ENCODE measurements around the gene AGMO. TPM values are rescaled to one million over a fixed set of nuclear protein-coding genes. Genes with fewer than 3 reads are reported as not detected.

AGMO gene
- total and polyA plus RNA-seq, 4 donors: 21.6 to 46.6 (median 31.6) TPM

- Histone ChIP-seq H3K4me1 (ENCODE audit: control insufficient read depth in 4 of 4, insufficient read depth in 4 of 4, low read length in 3 of 4) (peaks cover 0 to 5% (median 2%) of the 10 kb centered on the region in 4 donors), H3K36me3 (ENCODE audit: control insufficient read depth in 4 of 4, insufficient read depth in 3 of 4, low read depth in 1 of 4, low read length in 3 of 4) (no peaks in the 10 kb centered on the region), H3K9me3 (ENCODE audit: control insufficient read depth in 4 of 4, low read length in 3 of 4) (peaks cover 0 to 6% (median 4%) of the 10 kb centered on the region in 4 donors), H3K27ac (ENCODE audit: low read depth in 1 of 2, low read length in 2 of 2) (no peak overlapping the region), H3K9ac (ENCODE audit: low read depth in 1 of 2, low read length in 2 of 2) (no peak overlapping the region), H3K4me3 (ENCODE audit: low read depth in 1 of 3, low read length in 3 of 3) (no peak overlapping the region), H3K27me3 (ENCODE audit: control insufficient read depth in 4 of 4, insufficient read depth in 4 of 4, low read length in 3 of 4) (no peaks in the 10 kb centered on the region)
- TF ChIP-seq GABPA (IDR thresholded peaks at IDR 0.05 in 1 of 2, conservative IDR thresholded peaks at IDR 0.05 in 1 of 2): no peak
- no peak for TF ChIP-seq HNF4G (IDR thresholded peaks at IDR 0.05)
- no peak for TF ChIP-seq HNF4A (conservative IDR thresholded peaks at IDR 0.05)
- WGBS: 89% methylated on average over 2 of the region's 2 CpGs
- no peak for DNase-seq (ENCODE audit: low spot score)
These were observed 162.4 kb downstream of the AGMO start for GRCh38 chr7:15399441-15399840.

GRCh38 chr7:15397922-15398760 is 163.7 kb downstream of the AGMO start:
- no peaks in the 10 kb centered on the region for H3K27me3 ChIP-seq (ENCODE audit: control insufficient read depth in 4 of 4, insufficient read depth in 4 of 4, low read length in 3 of 4)
- no peak overlapping the region for H3K9ac ChIP-seq (ENCODE audit: low read depth in 1 of 2, low read length in 2 of 2)
- no peak for DNase-seq (ENCODE audit: low spot score)
- no peak overlapping the region for H3K4me3 ChIP-seq (ENCODE audit: low read depth in 1 of 3, low read length in 3 of 3)
- no peak for TF ChIP-seq TAF1 (conservative IDR thresholded peaks at IDR 0.05)
- no peak for TF ChIP-seq SP1 (IDR thresholded peaks at IDR 0.05)
- no peak for TF ChIP-seq ATF3 (IDR thresholded peaks at IDR 0.05)
- no peak for TF ChIP-seq EGR1 (IDR thresholded peaks at IDR 0.05; ENCODE audit: low read depth in 2 of 2)
- no peak for TF ChIP-seq NR2F2 (IDR thresholded peaks at IDR 0.05)
- no peak for TF ChIP-seq ZBTB33 (IDR thresholded peaks at IDR 0.05)
- TF ChIP-seq HNF4A (conservative IDR thresholded peaks at IDR 0.05): no peak
- TF ChIP-seq YY1 (IDR thresholded peaks at IDR 0.05): no peak
- TF ChIP-seq MAX (IDR thresholded peaks at IDR 0.05): no peak
- no peak for TF ChIP-seq JUND (IDR thresholded peaks at IDR 0.05)
- no peak for TF ChIP-seq RXRA (IDR thresholded peaks at IDR 0.05)
- no peak for TF ChIP-seq REST (IDR thresholded peaks at IDR 0.05)
- no peak for TF ChIP-seq FOXA1 (IDR thresholded peaks at IDR 0.05)
- no peak for TF ChIP-seq HNF4G (IDR thresholded peaks at IDR 0.05)
- no peak for TF ChIP-seq CTCF (IDR thresholded peaks at IDR 0.05; ENCODE audit: low read depth, low read length, missing input control)
- no peak for TF ChIP-seq GABPA (IDR thresholded peaks at IDR 0.05 in 1 of 2, conservative IDR thresholded peaks at IDR 0.05 in 1 of 2)
- TF ChIP-seq FOXA2 (IDR thresholded peaks at IDR 0.05): no peak
- no peak for TF ChIP-seq RAD21 (IDR thresholded peaks at IDR 0.05)
- H3K27ac ChIP-seq (ENCODE audit: low read depth in 1 of 2, low read length in 2 of 2): no peak overlapping the region
- WGBS: 83% methylated on average over 9 of the region's 9 CpGs
- peaks cover 0 to 5% (median 2%) of the 10 kb centered on the region in 4 donors for H3K4me1 ChIP-seq (ENCODE audit: control insufficient read depth in 4 of 4, insufficient read depth in 4 of 4, low read length in 3 of 4)
- H3K36me3 ChIP-seq (ENCODE audit: control insufficient read depth in 4 of 4, insufficient read depth in 3 of 4, low read depth in 1 of 4, low read length in 3 of 4): no peaks in the 10 kb centered on the region
- peaks cover 0 to 6% (median 4%) of the 10 kb centered on the region in 4 donors for H3K9me3 ChIP-seq (ENCODE audit: control insufficient read depth in 4 of 4, low read length in 3 of 4)

Data from liver (tissue), 9 donors.